DND-41 (cell line): ENCODE results near the gene UPF1.

ENCODE experiments used
- CTCF ChIP-seq: IDR thresholded peaks from 2 replicates; pipeline ENCODE4 v1.5.1; 2012; ENCODE audit warnings: borderline replicate concordance, low read length, moderate library complexity, mild to moderate bottlenecking; ENCODE audit not compliant: poor library complexity, severe bottlenecking; ENCODE audit errors: extremely low read depth
- EZH2 ChIP-seq: IDR thresholded peaks from 3 replicates; pipeline ENCODE4 v1.6.1; 2012; ENCODE audit warnings: borderline replicate concordance, low read depth, mild to moderate bottlenecking, moderate library complexity, low read length, inconsistent platforms; ENCODE audit not compliant: severe bottlenecking

- TF ChIP-seq CTCF, result no peak
- no peak for TF ChIP-seq EZH2
Observed at GRCh38 chr19:18848878-18849661, 17.3 kb downstream of the UPF1 start.
